ENCODE measurements around the gene LPP. TPM values are rescaled to one million over a fixed set of nuclear protein-coding genes. Genes with fewer than 3 reads are reported as not detected.

LPP gene
- total and polyA plus RNA-seq, 2 donors (not counting 1 experiment from before 2014, with no cell fraction given) = 7.6 to 81.7 TPM

DNA sequence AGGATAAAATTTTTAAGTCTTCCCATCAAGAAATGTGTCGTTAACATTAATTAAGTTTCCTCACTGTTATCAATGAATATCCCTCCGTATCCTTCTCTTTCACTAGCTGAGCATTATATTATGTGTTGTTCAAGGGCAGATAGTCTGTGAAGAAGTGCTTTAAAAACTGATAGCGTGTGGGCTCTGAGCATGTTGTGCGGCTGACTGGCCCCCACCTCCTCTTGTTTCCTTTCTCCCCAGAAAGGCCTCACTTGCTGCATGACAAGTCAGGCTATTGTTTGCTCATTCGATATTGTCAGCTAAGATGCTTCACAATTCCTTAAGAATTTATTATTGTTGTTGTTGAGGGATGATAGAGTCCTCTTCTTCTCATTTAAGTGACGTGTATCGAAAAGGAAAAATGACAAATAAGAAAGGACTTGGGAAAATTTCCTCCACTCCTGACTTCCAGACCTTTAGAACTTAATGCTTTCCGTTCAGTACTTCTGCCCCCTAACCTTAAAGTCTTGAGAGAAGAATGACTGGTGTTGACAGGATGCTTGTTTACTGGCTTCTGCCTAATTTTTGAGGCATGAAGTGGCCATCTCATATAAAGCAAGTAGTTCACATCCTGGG lies 298.3 kb downstream of the LPP start:
- Mint-ChIP-seq H3K4me1 (peaks cover 52% of the 10 kb centered on the region), H3K4me3 (no peak overlapping the region), H3K27ac (peak overlapping the region; percentile 57), H3K27me3 (no peaks in the 10 kb centered on the region), H3K9me3 (ENCODE audit: insufficient read depth) (no peaks in the 10 kb centered on the region)
- TF ChIP-seq, protein P1, sequence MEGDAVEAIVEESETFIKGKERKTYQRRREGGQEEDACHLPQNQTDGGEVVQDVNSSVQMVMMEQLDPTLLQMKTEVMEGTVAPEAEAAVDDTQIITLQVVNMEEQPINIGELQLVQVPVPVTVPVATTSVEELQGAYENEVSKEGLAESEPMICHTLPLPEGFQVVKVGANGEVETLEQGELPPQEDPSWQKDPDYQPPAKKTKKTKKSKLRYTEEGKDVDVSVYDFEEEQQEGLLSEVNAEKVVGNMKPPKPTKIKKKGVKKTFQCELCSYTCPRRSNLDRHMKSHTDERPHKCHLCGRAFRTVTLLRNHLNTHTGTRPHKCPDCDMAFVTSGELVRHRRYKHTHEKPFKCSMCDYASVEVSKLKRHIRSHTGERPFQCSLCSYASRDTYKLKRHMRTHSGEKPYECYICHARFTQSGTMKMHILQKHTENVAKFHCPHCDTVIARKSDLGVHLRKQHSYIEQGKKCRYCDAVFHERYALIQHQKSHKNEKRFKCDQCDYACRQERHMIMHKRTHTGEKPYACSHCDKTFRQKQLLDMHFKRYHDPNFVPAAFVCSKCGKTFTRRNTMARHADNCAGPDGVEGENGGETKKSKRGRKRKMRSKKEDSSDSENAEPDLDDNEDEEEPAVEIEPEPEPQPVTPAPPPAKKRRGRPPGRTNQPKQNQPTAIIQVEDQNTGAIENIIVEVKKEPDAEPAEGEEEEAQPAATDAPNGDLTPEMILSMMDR (IDR thresholded peaks at IDR 0.05) = no peak
- TF ChIP-seq EZH2 (IDR thresholded peaks at IDR 0.05; ENCODE audit: borderline replicate concordance, insufficient read depth, low read depth, low read length, poor library complexity, severe bottlenecking) = no peak
- no peaks in the 10 kb centered on the region for H4K20me1 ChIP-seq (ENCODE audit: control insufficient read depth, insufficient read depth, low read length, poor library complexity, severe bottlenecking)
- ATAC-seq (ENCODE audit: low read depth) = no peak
- H3K36me3 ChIP-seq (replicated peaks in 1 of 2; ENCODE audit: control extremely low read depth in 1 of 2, control insufficient read depth in 1 of 2, extremely low read depth in 1 of 2, insufficient read depth in 2 of 2, low read length in 1 of 2) = no peaks in the 10 kb centered on the region
- H3K79me2 ChIP-seq (ENCODE audit: control insufficient read depth, insufficient read depth, low read length) = peaks cover 19% of the 10 kb centered on the region
- peak overlapping the region; percentile 46 to 74 for H3K27ac ChIP-seq (ENCODE audit: low read length in 2 of 2)
- H3K27me3 ChIP-seq (replicated peaks in 1 of 4; ENCODE audit: control extremely low read depth in 1 of 4, control insufficient read depth in 3 of 4, insufficient read depth in 4 of 4, low read length in 3 of 4) = no peaks in the 10 kb centered on the region
- no peaks in the 10 kb centered on the region for H3K9me3 ChIP-seq (ENCODE audit: control extremely low read depth in 1 of 3, control insufficient read depth in 2 of 3, insufficient read depth in 1 of 3, low read length in 2 of 3)
- POLR2A ChIA-PET = no interaction called here
- H2AFZ ChIP-seq (ENCODE audit: insufficient read depth, low read depth, low read length, poor library complexity, severe bottlenecking) = peak overlapping the region; percentile 48
- H3K9ac ChIP-seq (ENCODE audit: low read length) = peak overlapping the region; percentile 10
- H3K4me1 ChIP-seq (ENCODE audit: control insufficient read depth in 2 of 2, insufficient read depth in 2 of 2, low read length in 2 of 2) = peaks cover 32 to 36% of the 10 kb centered on the region in 2 donors
- no peak for DNase-seq
- H3K4me2 ChIP-seq (replicated peaks; ENCODE audit: low read depth, low read length, poor library complexity, severe bottlenecking) = peak overlapping the region; percentile 50
- WGBS (ENCODE audit: insufficient coverage) = no CpG with 5 or more reads among the region's 8 CpGs
- CTCF ChIA-PET = no interaction called here
- no peak overlapping the region for H3K4me3 ChIP-seq (ENCODE audit: control extremely low read depth in 1 of 5, extremely low read depth in 1 of 5, insufficient read depth in 1 of 5, low read depth in 2 of 5, low read length in 4 of 5)
- intact Hi-C loops (cut with micrococcal nuclease) = no loop called here
